H1 (cell line): ENCODE data around the gene RREB1. TPM values are rescaled to one million over a fixed set of nuclear protein-coding genes. Genes with fewer than 3 reads are reported as not detected.

ENCODE experiments used
- CTCF ChIA-PET: fragments of 300-600 bp; sonication (Branson Sonifier 250); formaldehyde crosslinking; loops from one replicate; lab custom pipeline; 2021; ENCODE audit not compliant: partially characterized antibody; lab: Charles Lee
- POLR2A ChIA-PET: fragments of 300-600 bp; sonication (Branson Sonifier 250); formaldehyde crosslinking; loops from one replicate; lab custom pipeline; 2021; ENCODE audit warnings: inconsistent platforms; ENCODE audit not compliant: partially characterized antibody; lab: Charles Lee
- DNase-seq, 2 experiments: peaks; one replicate each; pipeline versions ENCODE4 v3.0.0 to v3.0.0-alpha.2; 2010 to 2022; ENCODE audit warnings: low spot score in 2 of 2, low read depth in 1 of 2, mixed read lengths in 1 of 2
- FAIRE-seq: peaks from 2 replicates; lab custom pipeline; 2011; peaks lifted over from hg19 to GRCh38; lab: Jason Lieb, UNC
- H2AFZ ChIP-seq: 2 replicates; pipeline ENCODE4 v1.8.1; 2012; ENCODE audit warnings: low read length, inconsistent platforms
- H2AK5ac ChIP-seq: 2 replicates; pipeline ENCODE4 v1.6.1; 2013; ENCODE audit warnings: low read depth, low read length
- H2BK120ac ChIP-seq: replicated peaks from 2 replicates; pipeline ENCODE3; 2013; ENCODE audit warnings: low read depth, low read length, inconsistent platforms
- H2BK12ac ChIP-seq: 2 replicates; pipeline ENCODE4 v1.6.1; 2013; ENCODE audit warnings: low read depth, low read length
- H2BK15ac ChIP-seq: 2 replicates; pipeline ENCODE4 v1.6.1; 2013; ENCODE audit warnings: low read length
- H2BK20ac ChIP-seq: 2 replicates; pipeline ENCODE4 v1.6.1; 2013; ENCODE audit warnings: low read length
- H2BK5ac ChIP-seq: 2 replicates; pipeline ENCODE4 v1.6.1; 2013; ENCODE audit warnings: low read depth, low read length
- H3K14ac ChIP-seq: 2 replicates; pipeline ENCODE4 v1.6.1; 2013; ENCODE audit warnings: inconsistent platforms; ENCODE audit not compliant: insufficient read length
- H3K18ac ChIP-seq: 2 replicates; pipeline ENCODE4 v1.6.1; 2013; ENCODE audit warnings: low read length; ENCODE audit errors: extremely low read depth
- H3K23ac ChIP-seq: 2 replicates; pipeline ENCODE4 v1.6.1; 2013; ENCODE audit warnings: inconsistent platforms; ENCODE audit not compliant: insufficient read length
- H3K23me2 ChIP-seq: 2 replicates; pipeline ENCODE4 v1.6.1; 2013; ENCODE audit warnings: low read depth, low read length
- H3K27ac ChIP-seq: 2 replicates; pipeline ENCODE4 v1.6.1; 2011; ENCODE audit warnings: low read depth, low read length, inconsistent platforms
- H3K27me3 ChIP-seq, 4 experiments: replicated peaks in 1 of 4; 1 replicate in 1 of 4; 2 replicates in 3 of 4; pipeline versions ENCODE4 v1.6.1 to v1.8.1; 2011 to 2013; ENCODE audit warnings: low read length in 3 of 4, mild to moderate bottlenecking in 3 of 4, inconsistent platforms in 2 of 4, mixed read lengths in 2 of 4, moderate library complexity in 1 of 4; ENCODE audit not compliant: control insufficient read depth in 3 of 4, insufficient read depth in 3 of 4; ENCODE audit errors: extremely low read depth in 1 of 4
- H3K36me3 ChIP-seq, 4 experiments: 2 replicates each; pipeline versions ENCODE4 v1.6.1 to v1.8.1; 2011 to 2013; ENCODE audit warnings: mild to moderate bottlenecking in 4 of 4, low read length in 3 of 4, moderate library complexity in 2 of 4, control low read depth in 1 of 4, inconsistent platforms in 1 of 4; ENCODE audit not compliant: insufficient read depth in 4 of 4, control insufficient read depth in 2 of 4
- H3K4ac ChIP-seq: replicated peaks from 2 replicates; pipeline ENCODE3; 2013; ENCODE audit warnings: low read length, low read depth, mixed read lengths, inconsistent platforms; ENCODE audit not compliant: insufficient read length
- H3K4me1 ChIP-seq, 4 experiments: replicated peaks in 1 of 4; 1 replicate in 1 of 4; 2 replicates in 3 of 4; pipeline versions ENCODE4 v1.6.1 to v1.8.1; 2011 to 2013; ENCODE audit warnings: low read length in 3 of 4, inconsistent platforms in 2 of 4, mixed read lengths in 1 of 4; ENCODE audit not compliant: insufficient read depth in 4 of 4, control insufficient read depth in 3 of 4
- H3K4me2 ChIP-seq, 2 experiments: 2 replicates each; pipeline versions ENCODE4 v1.6.1 to v1.8.1; 2011 to 2013; ENCODE audit warnings: low read depth in 2 of 2, low read length in 2 of 2, control low read depth in 1 of 2, inconsistent platforms in 1 of 2, mild to moderate bottlenecking in 1 of 2; ENCODE audit not compliant: insufficient read depth in 1 of 2
- H3K4me3 ChIP-seq, 4 experiments: fragments of 200-600, 300-600 bp in 1 of 4; sonication (generic), shearing (Covaris generic), sonication (Bioruptor Twin) in 1 of 4; 2 replicates each; pipeline versions ENCODE4 v1.5.1 to v1.8.1; 2011 to 2016; ENCODE audit warnings: low read length in 4 of 4, low read depth in 3 of 4, control low read depth in 2 of 4, inconsistent platforms in 2 of 4, mild to moderate bottlenecking in 2 of 4, mixed read lengths in 1 of 4, moderate library complexity in 1 of 4; ENCODE audit not compliant: insufficient read depth in 2 of 4; ENCODE audit errors: extremely low read depth in 1 of 4
- H3K56ac ChIP-seq: replicated peaks from 2 replicates; pipeline ENCODE3; 2013; ENCODE audit warnings: low read depth, mild to moderate bottlenecking, mixed read lengths, low read length, inconsistent platforms; ENCODE audit not compliant: insufficient read length
- H3K79me1 ChIP-seq: 2 replicates; pipeline ENCODE4 v1.6.1; 2013; ENCODE audit warnings: low read depth, low read length, control low read depth
- H3K79me2 ChIP-seq, 2 experiments: 2 replicates each; pipeline versions ENCODE4 v1.6.1 to v1.8.1; 2012 to 2013; ENCODE audit warnings: low read length in 2 of 2, mild to moderate bottlenecking in 2 of 2, inconsistent platforms in 1 of 2; ENCODE audit not compliant: insufficient read depth in 2 of 2, control insufficient read depth in 1 of 2
- H3K9ac ChIP-seq, 4 experiments: replicated peaks in 1 of 4; 1 replicate in 1 of 4; 2 replicates in 3 of 4; pipeline versions ENCODE4 v1.6.1 to v1.8.1; 2011 to 2013; ENCODE audit warnings: low read depth in 3 of 4, low read length in 3 of 4, control low read depth in 2 of 4, mild to moderate bottlenecking in 2 of 4, moderate library complexity in 2 of 4, inconsistent platforms in 1 of 4; ENCODE audit errors: extremely low read depth in 1 of 4
- H3K9me3 ChIP-seq, 2 experiments: 2 replicates each; pipeline versions ENCODE4 v1.6.1 to v1.8.1; 2012 to 2013; ENCODE audit warnings: mild to moderate bottlenecking in 2 of 2, moderate library complexity in 2 of 2, control low read depth in 1 of 2, inconsistent platforms in 1 of 2, low read depth in 1 of 2, low read length in 1 of 2, mixed read lengths in 1 of 2; ENCODE audit not compliant: insufficient read depth in 2 of 2
- H4K20me1 ChIP-seq, 2 experiments: replicated peaks in 1 of 2; 2 replicates each; pipeline versions ENCODE3 to v1.8.1; 2011 to 2013; ENCODE audit warnings: inconsistent platforms in 2 of 2, low read length in 2 of 2, mild to moderate bottlenecking in 1 of 2; ENCODE audit not compliant: insufficient read depth in 2 of 2, control insufficient read depth in 1 of 2
- H4K5ac ChIP-seq: 2 replicates; pipeline ENCODE4 v1.6.1; 2013; ENCODE audit warnings: low read length, low read depth, mixed read lengths, inconsistent platforms; ENCODE audit not compliant: insufficient read length
- H4K8ac ChIP-seq: 2 replicates; pipeline ENCODE4 v1.8.0; 2013; ENCODE audit warnings: mild to moderate bottlenecking, moderate library complexity, low read length, inconsistent platforms; ENCODE audit not compliant: insufficient read depth; ENCODE audit errors: extremely low read depth
- H4K91ac ChIP-seq: replicated peaks from 2 replicates; pipeline ENCODE3; 2013; ENCODE audit warnings: low read length, mixed read lengths, inconsistent platforms; ENCODE audit not compliant: insufficient read length
- BRCA1 ChIP-seq: IDR thresholded peaks from 2 replicates; pipeline ENCODE4 v1.6.1; 2012; ENCODE audit warnings: low read depth, low read length, improper control_type of control experiment
- JUN ChIP-seq: IDR thresholded peaks from 2 replicates; pipeline ENCODE4 v1.6.1; 2011; ENCODE audit warnings: low read depth, mild to moderate bottlenecking, improper control_type of control experiment, low read length
- POU5F1 ChIP-seq: IDR thresholded peaks from 2 replicates; pipeline ENCODE4 v1.6.1; 2011; ENCODE audit warnings: low read depth, mild to moderate bottlenecking, low read length, moderate library complexity
- RFX5 ChIP-seq: IDR thresholded peaks from 2 replicates; pipeline ENCODE4 v1.6.1; 2011; ENCODE audit warnings: low read depth, low read length, improper control_type of control experiment, borderline replicate concordance
- TAF7 ChIP-seq: optimal IDR thresholded peaks from 2 replicates; pipeline ENCODE3; 2011; ENCODE audit warnings: low read depth, mild to moderate bottlenecking, inconsistent platforms, low read length, moderate library complexity, borderline replicate concordance
- TEAD4 ChIP-seq: IDR thresholded peaks from 2 replicates; pipeline ENCODE4 v1.6.1; 2012; ENCODE audit warnings: low read depth, low read length, inconsistent platforms, mixed read lengths
- ZNF274 ChIP-seq: IDR thresholded peaks from 2 replicates; pipeline ENCODE4 v1.7.0; 2012; ENCODE audit warnings: low read length, borderline replicate concordance; ENCODE audit errors: extremely low read depth
- whole genome bisulfite sequencing, 2 experiments: shearing (Covaris generic) in 1 of 2; methylation state at CpG; one replicate each; pipeline versions ENCODE4 v1.1.6 to v1.1.7; 2013 to 2015; ENCODE audit warnings: low lambda C conversion rate in 2 of 2, mixed read lengths in 2 of 2, inconsistent platforms in 1 of 2, low coverage in 1 of 2, missing lambda C conversion rate in 1 of 2; ENCODE audit not compliant: insufficient replicate concordance in 2 of 2, insufficient coverage in 1 of 2, insufficient read length in 1 of 2; ENCODE audit errors: extremely low coverage in 1 of 2, missing lambda C conversion rate in 1 of 2; 5-methylcytosine and 5-hydroxymethylcytosine counted together
- polyA plus RNA-seq, 7 experiments: library from polyadenylated mRNA; depleted of rRNA in 3 of 7; stranded (reverse) in 5 of 7; unstranded in 2 of 7; fragments of >200 nt in 5 of 7; fragments of 200-250 nt in 2 of 7; gene quantifications; 1 replicate in 5 of 7; 2 replicates in 1 of 7; 4 replicates in 1 of 7; pipeline versions ENCODE4 v1.2.1 to v1.2.3, GENCODE V29; 2011 to 2013; ENCODE audit warnings: missing spikeins in 2 of 7, mixed read lengths in 2 of 7
- total RNA-seq: library from RNA; stranded (reverse); fragmentation: NEBNext Ultra II Directional; extraction: Animal tissue kit (Norgen Biotek cat#: 25700); gene quantifications from 2 replicates; pipeline ENCODE4 v1.2.1, GENCODE V29; 2021
- TF ChIP-seq, protein P1 (sequence below): IDR thresholded peaks from 2 replicates; pipeline ENCODE4 v1.6.1; 2011; ENCODE audit warnings: low read depth, mild to moderate bottlenecking, low read length; ENCODE audit not compliant: insufficient read depth
- TF ChIP-seq, protein P2 (sequence below): IDR thresholded peaks from 2 replicates; pipeline ENCODE4 v1.6.1; 2012; ENCODE audit warnings: low read length, inconsistent platforms

The RREB1 gene
- total and polyA plus RNA-seq, 2 of the 8 experiments (the other 6 are each of a cell fraction or from before 2014, with no cell fraction given) = 3.9 to 34.7 TPM

DNA sequence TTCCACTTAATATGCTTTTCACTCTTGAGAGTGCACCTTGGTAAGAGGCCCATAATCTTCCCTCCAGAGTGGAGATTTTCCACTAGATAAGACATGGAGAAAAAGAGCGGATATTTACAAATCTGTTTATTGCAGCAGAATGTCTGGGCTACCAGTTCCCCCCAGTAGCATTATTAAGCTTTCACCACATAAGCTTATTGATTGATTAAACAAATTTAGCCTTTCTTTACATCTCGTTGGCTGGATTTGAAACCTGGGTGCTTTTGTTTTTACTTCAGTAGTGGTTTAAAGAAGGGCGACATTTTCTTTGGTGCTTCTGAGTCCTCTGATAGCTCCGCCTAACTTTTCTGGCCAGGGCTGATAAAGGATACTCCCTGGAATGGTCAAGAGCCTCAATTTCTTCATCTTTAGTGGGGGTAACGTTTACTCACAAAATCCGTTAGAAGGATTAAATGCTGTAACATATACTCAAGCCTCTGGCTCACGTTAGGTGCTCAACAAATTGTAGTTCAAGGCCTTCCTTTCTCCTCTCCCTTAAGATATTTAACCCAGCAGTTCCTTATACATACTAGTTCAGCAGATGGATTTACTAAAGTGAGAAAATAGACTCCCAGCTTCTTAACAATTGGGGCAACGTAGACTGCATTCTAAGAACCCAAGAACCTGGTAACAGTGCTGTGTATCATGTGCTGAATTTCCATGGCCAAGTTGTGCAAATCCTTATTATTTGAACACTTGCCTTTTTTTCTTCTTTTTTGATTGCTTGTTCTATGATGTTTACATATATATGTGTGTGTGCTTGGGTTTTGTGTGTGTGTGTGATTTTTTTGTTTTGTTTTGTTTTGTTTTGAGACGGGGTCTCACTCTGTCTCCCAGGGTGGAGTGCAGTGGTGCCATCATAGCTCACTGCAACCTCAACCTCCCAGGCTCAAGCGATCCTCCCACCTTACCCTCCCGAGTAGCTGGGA is 91.4 kb downstream of the RREB1 start:
- 91% methylated on average over 11 of the region's 11 CpGs; no CpG with 5 or more reads in 1 of the 2 experiments for WGBS, 2 experiments
- Histone ChIP-seq H3K79me2 (no peaks in the 10 kb centered on the region), H2AFZ (no peak overlapping the region), H4K5ac (no peak overlapping the region), H3K56ac (no peak overlapping the region), H4K91ac (no peak overlapping the region), H3K23ac (no peak overlapping the region), H3K27ac (no peak overlapping the region), H4K8ac (no peak overlapping the region), H3K9ac (no peak overlapping the region), H3K14ac (no peak overlapping the region), H2BK120ac (no peak overlapping the region), H3K27me3 (no peaks in the 10 kb centered on the region), H3K4me2 (no peak overlapping the region), H2BK5ac (no peak overlapping the region), H3K4ac (no peak overlapping the region), H3K36me3 (no peaks in the 10 kb centered on the region), H3K79me1 (no peaks in the 10 kb centered on the region), H2BK20ac (no peak overlapping the region), H3K4me3 (no peak overlapping the region), H2BK15ac (no peak overlapping the region), H3K23me2 (no peaks in the 10 kb centered on the region), H4K20me1 (peaks cover 0 to 4% of the 10 kb centered on the region in 2 experiments), H3K9me3 (no peaks in the 10 kb centered on the region), H3K4me1 (peaks cover 0 to 8% (median 6%) of the 10 kb centered on the region in 4 experiments; a peak in 6 of 7 replicates), H2AK5ac (no peak overlapping the region), H2BK12ac (no peak overlapping the region), H3K18ac (no peak overlapping the region)
- ChIA-PET POLR2A (no interaction called here), CTCF (interaction anchor here (0.6 to 2.1 kb wide), 6 partner anchors 10 to 610 kb away, joined by 3 to 10 read pairs (median 4); no protein-coding TSS in a partner anchor)
- no peak for FAIRE-seq
- no peak for DNase-seq
- TF ChIP-seq BRCA1 = no peak
- no peak for TF ChIP-seq JUN
- no peak for TF ChIP-seq ZNF274
- TF ChIP-seq, protein P1, sequence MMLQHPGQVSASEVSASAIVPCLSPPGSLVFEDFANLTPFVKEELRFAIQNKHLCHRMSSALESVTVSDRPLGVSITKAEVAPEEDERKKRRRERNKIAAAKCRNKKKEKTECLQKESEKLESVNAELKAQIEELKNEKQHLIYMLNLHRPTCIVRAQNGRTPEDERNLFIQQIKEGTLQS = no peak
- no peak for TF ChIP-seq RFX5
- TF ChIP-seq TEAD4 = no peak
- TF ChIP-seq TAF7 = no peak
- TF ChIP-seq POU5F1 = no peak
- TF ChIP-seq, protein P2, sequence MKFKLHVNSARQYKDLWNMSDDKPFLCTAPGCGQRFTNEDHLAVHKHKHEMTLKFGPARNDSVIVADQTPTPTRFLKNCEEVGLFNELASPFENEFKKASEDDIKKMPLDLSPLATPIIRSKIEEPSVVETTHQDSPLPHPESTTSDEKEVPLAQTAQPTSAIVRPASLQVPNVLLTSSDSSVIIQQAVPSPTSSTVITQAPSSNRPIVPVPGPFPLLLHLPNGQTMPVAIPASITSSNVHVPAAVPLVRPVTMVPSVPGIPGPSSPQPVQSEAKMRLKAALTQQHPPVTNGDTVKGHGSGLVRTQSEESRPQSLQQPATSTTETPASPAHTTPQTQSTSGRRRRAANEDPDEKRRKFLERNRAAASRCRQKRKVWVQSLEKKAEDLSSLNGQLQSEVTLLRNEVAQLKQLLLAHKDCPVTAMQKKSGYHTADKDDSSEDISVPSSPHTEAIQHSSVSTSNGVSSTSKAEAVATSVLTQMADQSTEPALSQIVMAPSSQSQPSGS = no peak
